GM23338 (cell line): ENCODE results near the gene ZDHHC16. TPM values are rescaled to one million over a fixed set of nuclear protein-coding genes. Genes with fewer than 3 reads are reported as not detected.

ENCODE experiments used
- ATAC-seq: fragments of 200-7000 bp; cut with Tn5 transposase; 3 replicates; pipeline ENCODE4 v1.9.1; 2020
- DNase-seq: peaks from one replicate; pipeline ENCODE4 v3.0.0-alpha.2; 2015; ENCODE audit warnings: low spot score
- H2AFZ ChIP-seq: fragments of 200-600 bp; sonication (generic); 2 replicates; pipeline ENCODE4 v1.8.0; 2016; ENCODE audit warnings: antibody characterized with exemption, mild to moderate bottlenecking, moderate library complexity
- H3F3A ChIP-seq: fragments of 200-600 bp; sonication (generic); replicated peaks from 2 replicates; pipeline ENCODE4 v1.8.0; 2017; ENCODE audit warnings: antibody characterized with exemption, mixed run types, low read depth
- H3K27ac ChIP-seq: fragments of 200-600 bp; sonication (generic); 2 replicates; pipeline ENCODE4 v1.6.1; 2016; ENCODE audit warnings: low read depth
- H3K27me3 ChIP-seq: fragments of 200-600 bp; sonication (generic); 2 replicates; pipeline ENCODE4 v1.8.0; 2016; ENCODE audit warnings: mild to moderate bottlenecking, mixed run types, moderate library complexity; ENCODE audit not compliant: insufficient read depth
- H3K36me3 ChIP-seq: fragments of 200-600 bp; sonication (generic); 2 replicates; pipeline ENCODE4 v1.8.0; 2016; ENCODE audit warnings: mild to moderate bottlenecking; ENCODE audit not compliant: insufficient read depth
- H3K4me1 ChIP-seq: fragments of 200-600 bp; sonication (generic); 2 replicates; pipeline ENCODE4 v1.8.0; 2016; ENCODE audit warnings: mild to moderate bottlenecking, moderate library complexity; ENCODE audit not compliant: insufficient read depth
- H3K4me2 ChIP-seq: fragments of 200-600 bp; sonication (generic); 2 replicates; pipeline ENCODE4 v1.7.1; 2017; ENCODE audit warnings: mixed run types
- H3K4me3 ChIP-seq: fragments of 200-600 bp; sonication (generic); 2 replicates; pipeline ENCODE4 v1.6.1; 2016; ENCODE audit warnings: mixed run types
- H3K79me2 ChIP-seq: fragments of 200-600 bp; sonication (generic); replicated peaks from 2 replicates; pipeline ENCODE4 v1.8.0; 2017; ENCODE audit warnings: mild to moderate bottlenecking; ENCODE audit not compliant: insufficient read depth
- H3K9me2 ChIP-seq: fragments of 200-600 bp; sonication (generic); 2 replicates; pipeline ENCODE4 v1.8.0; 2017; ENCODE audit not compliant: insufficient read depth
- H4K20me1 ChIP-seq: fragments of 200-600 bp; sonication (generic); replicated peaks from 2 replicates; pipeline ENCODE4 v1.8.0; 2017; ENCODE audit warnings: mild to moderate bottlenecking; ENCODE audit not compliant: insufficient read depth
- H3K27ac Mint-ChIP-seq: 2 replicates; pipeline ENCODE4 v1.8.0; 2020; ENCODE audit warnings: inconsistent platforms, mild to moderate bottlenecking, moderate library complexity, mixed read lengths
- H3K27me3 Mint-ChIP-seq: 3 replicates; pipeline ENCODE4 v1.8.0; 2022; ENCODE audit warnings: low read depth, mild to moderate bottlenecking, moderate library complexity, mixed read lengths, inconsistent platforms; ENCODE audit not compliant: insufficient read depth, poor library complexity
- H3K36me3 Mint-ChIP-seq: 3 replicates; pipeline ENCODE4 v1.8.0; 2021; ENCODE audit warnings: low read depth, mild to moderate bottlenecking, inconsistent platforms, moderate library complexity, mixed read lengths
- H3K4me1 Mint-ChIP-seq: 3 replicates; pipeline ENCODE4 v1.8.0; 2020; ENCODE audit warnings: mild to moderate bottlenecking, inconsistent platforms, mixed read lengths
- H3K4me3 Mint-ChIP-seq: 3 replicates; pipeline ENCODE4 v1.8.0; 2021; ENCODE audit warnings: moderate library complexity, mild to moderate bottlenecking, inconsistent platforms, mixed read lengths
- H3K9me3 Mint-ChIP-seq: 3 replicates; pipeline ENCODE4 v1.8.0; 2020; ENCODE audit warnings: moderate library complexity, mild to moderate bottlenecking, inconsistent platforms, mixed read lengths
- EZH2phosphoT487 ChIP-seq: fragments of 200-600 bp; sonication (generic); IDR thresholded peaks from one replicate; pipeline ENCODE4 v1.8.1; 2018; ENCODE audit warnings: antibody characterized with exemption; ENCODE audit not compliant: unreplicated experiment
- JUNB ChIP-seq: IDR thresholded peaks from one replicate; pipeline ENCODE4 v1.6.1; 2016; ENCODE audit warnings: antibody characterized with exemption; ENCODE audit not compliant: unreplicated experiment
- NANOG ChIP-seq: IDR thresholded peaks from 2 replicates; pipeline ENCODE4 v1.6.1; 2016; ENCODE audit warnings: antibody characterized with exemption, borderline replicate concordance
- POLR2AphosphoS5 ChIP-seq: IDR thresholded peaks from 2 replicates; pipeline ENCODE4 v1.6.1; 2016; ENCODE audit warnings: antibody characterized with exemption, low read depth
- STAT1 ChIP-seq: IDR thresholded peaks from one replicate; pipeline ENCODE4 v1.6.1; 2016; ENCODE audit warnings: antibody characterized with exemption; ENCODE audit not compliant: unreplicated experiment
- ZNF114 ChIP-seq: fragments of 250-450 bp; sonication (Bioruptor Pico); IDR thresholded peaks from 2 replicates; pipeline ENCODE4 v1.5.0; 2020; ENCODE audit warnings: mild to moderate bottlenecking, moderate library complexity
- ZNF331 ChIP-seq: fragments of 250-450 bp; sonication (Bioruptor Pico); IDR thresholded peaks from 2 replicates; pipeline ENCODE4 v1.5.0; 2020; ENCODE audit warnings: low read depth, mild to moderate bottlenecking, moderate library complexity
- polyA plus RNA-seq: library from polyadenylated mRNA; unstranded; fragments of >200 nt; fragmentation: Nextera tagmentation; extraction: Ambion mirVana; gene quantifications from 2 replicates; pipeline ENCODE4 v1.2.1, GENCODE V29; 2016
- total RNA-seq: library from RNA; depleted of rRNA; stranded (reverse); fragments of >200 nt; shearing (Covaris generic); gene quantifications from 2 replicates; pipeline ENCODE4 v1.2.3, GENCODE V29; 2014
- TF ChIP-seq, protein P1 (sequence below): IDR thresholded peaks from one replicate; pipeline ENCODE4 v1.6.1; 2018; ENCODE audit warnings: antibody characterized with exemption; ENCODE audit not compliant: unreplicated experiment
- TF ChIP-seq, protein P2 (sequence below), 2 experiments: fragments of 200-600 bp in 1 of 2; sonication (generic) in 1 of 2; conservative IDR thresholded peaks; 2 replicates each; pipeline versions ENCODE4 v1.5.1 to v1.6.1; 2016 to 2017; ENCODE audit warnings: antibody characterized with exemption in 2 of 2, low read depth in 2 of 2, mild to moderate bottlenecking in 2 of 2, moderate library complexity in 1 of 2
- TF ChIP-seq, protein P3 (sequence below): IDR thresholded peaks from 2 replicates; pipeline ENCODE4 v1.6.1; 2016; ENCODE audit warnings: antibody characterized with exemption
- TF ChIP-seq, protein P4 (sequence below): fragments of 250-450 bp; sonication (Bioruptor Pico); IDR thresholded peaks from 2 replicates; pipeline ENCODE4 v1.5.0; 2020; ENCODE audit warnings: mild to moderate bottlenecking, moderate library complexity

Gene ZDHHC16
- total and polyA plus RNA-seq, 2 experiments from 2014 or later: 35.1 to 58.2 TPM

DNA sequence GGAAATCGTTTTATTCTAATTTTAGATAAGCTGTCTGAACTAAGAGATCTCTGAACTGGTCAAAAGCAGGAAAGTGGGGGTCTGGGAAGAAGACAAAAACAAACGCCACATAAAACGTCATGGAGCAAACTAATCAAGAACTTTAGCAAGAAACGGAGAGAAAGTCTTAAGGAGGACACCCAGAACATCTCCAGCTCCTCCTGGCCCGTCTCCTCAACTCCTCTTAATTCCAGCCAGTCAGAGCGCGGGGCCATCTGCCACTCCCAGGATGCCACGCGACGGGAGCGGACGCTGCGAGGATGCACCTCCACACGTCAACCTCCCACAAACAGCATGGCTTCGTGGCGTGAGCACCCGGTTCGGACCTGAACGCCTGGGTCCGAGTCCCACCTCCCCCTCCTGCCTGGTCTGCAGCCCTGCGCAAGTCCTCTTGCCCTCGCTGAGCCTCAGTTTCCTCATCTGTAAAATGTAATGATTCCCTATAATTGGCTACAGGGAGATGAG, 51.6 kb downstream of the ZDHHC16 start:
- ATAC-seq: peak; percentile 16
- H3K4me2 ChIP-seq: peak overlapping the region; percentile 80
- peaks cover 18% of the 10 kb centered on the region for H3K27me3 ChIP-seq
- no peaks in the 10 kb centered on the region for H3K9me2 ChIP-seq
- Mint-ChIP-seq H3K27me3 (peaks cover 22% of the 10 kb centered on the region), H3K4me3 (peak overlapping the region; percentile 83), H3K9me3 (no peaks in the 10 kb centered on the region; the same call in 2 of the 3 replicates), H3K36me3 (no peaks in the 10 kb centered on the region; the same call in 1 of the 3 replicates), H3K4me1 (peaks cover 48% of the 10 kb centered on the region), H3K27ac (peak overlapping the region; percentile 82)
- peaks cover 66% of the 10 kb centered on the region for H4K20me1 ChIP-seq
- H3K4me1 ChIP-seq: peaks cover 50% of the 10 kb centered on the region
- H3K27ac ChIP-seq: peak overlapping the region; percentile 97
- TF ChIP-seq ZNF331 (CRISPR knock-in tag): no peak
- TF ChIP-seq, protein P1, sequence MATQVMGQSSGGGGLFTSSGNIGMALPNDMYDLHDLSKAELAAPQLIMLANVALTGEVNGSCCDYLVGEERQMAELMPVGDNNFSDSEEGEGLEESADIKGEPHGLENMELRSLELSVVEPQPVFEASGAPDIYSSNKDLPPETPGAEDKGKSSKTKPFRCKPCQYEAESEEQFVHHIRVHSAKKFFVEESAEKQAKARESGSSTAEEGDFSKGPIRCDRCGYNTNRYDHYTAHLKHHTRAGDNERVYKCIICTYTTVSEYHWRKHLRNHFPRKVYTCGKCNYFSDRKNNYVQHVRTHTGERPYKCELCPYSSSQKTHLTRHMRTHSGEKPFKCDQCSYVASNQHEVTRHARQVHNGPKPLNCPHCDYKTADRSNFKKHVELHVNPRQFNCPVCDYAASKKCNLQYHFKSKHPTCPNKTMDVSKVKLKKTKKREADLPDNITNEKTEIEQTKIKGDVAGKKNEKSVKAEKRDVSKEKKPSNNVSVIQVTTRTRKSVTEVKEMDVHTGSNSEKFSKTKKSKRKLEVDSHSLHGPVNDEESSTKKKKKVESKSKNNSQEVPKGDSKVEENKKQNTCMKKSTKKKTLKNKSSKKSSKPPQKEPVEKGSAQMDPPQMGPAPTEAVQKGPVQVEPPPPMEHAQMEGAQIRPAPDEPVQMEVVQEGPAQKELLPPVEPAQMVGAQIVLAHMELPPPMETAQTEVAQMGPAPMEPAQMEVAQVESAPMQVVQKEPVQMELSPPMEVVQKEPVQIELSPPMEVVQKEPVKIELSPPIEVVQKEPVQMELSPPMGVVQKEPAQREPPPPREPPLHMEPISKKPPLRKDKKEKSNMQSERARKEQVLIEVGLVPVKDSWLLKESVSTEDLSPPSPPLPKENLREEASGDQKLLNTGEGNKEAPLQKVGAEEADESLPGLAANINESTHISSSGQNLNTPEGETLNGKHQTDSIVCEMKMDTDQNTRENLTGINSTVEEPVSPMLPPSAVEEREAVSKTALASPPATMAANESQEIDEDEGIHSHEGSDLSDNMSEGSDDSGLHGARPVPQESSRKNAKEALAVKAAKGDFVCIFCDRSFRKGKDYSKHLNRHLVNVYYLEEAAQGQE: no peak
- no peak for TF ChIP-seq STAT1
- no peak for TF ChIP-seq NANOG
- TF ChIP-seq EZH2phosphoT487: no peak
- no peak; the same call in 1 of the 2 replicates for TF ChIP-seq POLR2AphosphoS5
- TF ChIP-seq, protein P2, sequence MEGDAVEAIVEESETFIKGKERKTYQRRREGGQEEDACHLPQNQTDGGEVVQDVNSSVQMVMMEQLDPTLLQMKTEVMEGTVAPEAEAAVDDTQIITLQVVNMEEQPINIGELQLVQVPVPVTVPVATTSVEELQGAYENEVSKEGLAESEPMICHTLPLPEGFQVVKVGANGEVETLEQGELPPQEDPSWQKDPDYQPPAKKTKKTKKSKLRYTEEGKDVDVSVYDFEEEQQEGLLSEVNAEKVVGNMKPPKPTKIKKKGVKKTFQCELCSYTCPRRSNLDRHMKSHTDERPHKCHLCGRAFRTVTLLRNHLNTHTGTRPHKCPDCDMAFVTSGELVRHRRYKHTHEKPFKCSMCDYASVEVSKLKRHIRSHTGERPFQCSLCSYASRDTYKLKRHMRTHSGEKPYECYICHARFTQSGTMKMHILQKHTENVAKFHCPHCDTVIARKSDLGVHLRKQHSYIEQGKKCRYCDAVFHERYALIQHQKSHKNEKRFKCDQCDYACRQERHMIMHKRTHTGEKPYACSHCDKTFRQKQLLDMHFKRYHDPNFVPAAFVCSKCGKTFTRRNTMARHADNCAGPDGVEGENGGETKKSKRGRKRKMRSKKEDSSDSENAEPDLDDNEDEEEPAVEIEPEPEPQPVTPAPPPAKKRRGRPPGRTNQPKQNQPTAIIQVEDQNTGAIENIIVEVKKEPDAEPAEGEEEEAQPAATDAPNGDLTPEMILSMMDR (conservative IDR thresholded peaks at IDR 0.05; ENCODE audit: low read depth in 2 of 2): no peak
- TF ChIP-seq JUNB: no peak
- TF ChIP-seq, protein P3, sequence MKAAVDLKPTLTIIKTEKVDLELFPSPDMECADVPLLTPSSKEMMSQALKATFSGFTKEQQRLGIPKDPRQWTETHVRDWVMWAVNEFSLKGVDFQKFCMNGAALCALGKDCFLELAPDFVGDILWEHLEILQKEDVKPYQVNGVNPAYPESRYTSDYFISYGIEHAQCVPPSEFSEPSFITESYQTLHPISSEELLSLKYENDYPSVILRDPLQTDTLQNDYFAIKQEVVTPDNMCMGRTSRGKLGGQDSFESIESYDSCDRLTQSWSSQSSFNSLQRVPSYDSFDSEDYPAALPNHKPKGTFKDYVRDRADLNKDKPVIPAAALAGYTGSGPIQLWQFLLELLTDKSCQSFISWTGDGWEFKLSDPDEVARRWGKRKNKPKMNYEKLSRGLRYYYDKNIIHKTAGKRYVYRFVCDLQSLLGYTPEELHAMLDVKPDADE: no peak; the same call in 1 of the 2 replicates
- no peak for TF ChIP-seq ZNF114
- TF ChIP-seq, protein P4, sequence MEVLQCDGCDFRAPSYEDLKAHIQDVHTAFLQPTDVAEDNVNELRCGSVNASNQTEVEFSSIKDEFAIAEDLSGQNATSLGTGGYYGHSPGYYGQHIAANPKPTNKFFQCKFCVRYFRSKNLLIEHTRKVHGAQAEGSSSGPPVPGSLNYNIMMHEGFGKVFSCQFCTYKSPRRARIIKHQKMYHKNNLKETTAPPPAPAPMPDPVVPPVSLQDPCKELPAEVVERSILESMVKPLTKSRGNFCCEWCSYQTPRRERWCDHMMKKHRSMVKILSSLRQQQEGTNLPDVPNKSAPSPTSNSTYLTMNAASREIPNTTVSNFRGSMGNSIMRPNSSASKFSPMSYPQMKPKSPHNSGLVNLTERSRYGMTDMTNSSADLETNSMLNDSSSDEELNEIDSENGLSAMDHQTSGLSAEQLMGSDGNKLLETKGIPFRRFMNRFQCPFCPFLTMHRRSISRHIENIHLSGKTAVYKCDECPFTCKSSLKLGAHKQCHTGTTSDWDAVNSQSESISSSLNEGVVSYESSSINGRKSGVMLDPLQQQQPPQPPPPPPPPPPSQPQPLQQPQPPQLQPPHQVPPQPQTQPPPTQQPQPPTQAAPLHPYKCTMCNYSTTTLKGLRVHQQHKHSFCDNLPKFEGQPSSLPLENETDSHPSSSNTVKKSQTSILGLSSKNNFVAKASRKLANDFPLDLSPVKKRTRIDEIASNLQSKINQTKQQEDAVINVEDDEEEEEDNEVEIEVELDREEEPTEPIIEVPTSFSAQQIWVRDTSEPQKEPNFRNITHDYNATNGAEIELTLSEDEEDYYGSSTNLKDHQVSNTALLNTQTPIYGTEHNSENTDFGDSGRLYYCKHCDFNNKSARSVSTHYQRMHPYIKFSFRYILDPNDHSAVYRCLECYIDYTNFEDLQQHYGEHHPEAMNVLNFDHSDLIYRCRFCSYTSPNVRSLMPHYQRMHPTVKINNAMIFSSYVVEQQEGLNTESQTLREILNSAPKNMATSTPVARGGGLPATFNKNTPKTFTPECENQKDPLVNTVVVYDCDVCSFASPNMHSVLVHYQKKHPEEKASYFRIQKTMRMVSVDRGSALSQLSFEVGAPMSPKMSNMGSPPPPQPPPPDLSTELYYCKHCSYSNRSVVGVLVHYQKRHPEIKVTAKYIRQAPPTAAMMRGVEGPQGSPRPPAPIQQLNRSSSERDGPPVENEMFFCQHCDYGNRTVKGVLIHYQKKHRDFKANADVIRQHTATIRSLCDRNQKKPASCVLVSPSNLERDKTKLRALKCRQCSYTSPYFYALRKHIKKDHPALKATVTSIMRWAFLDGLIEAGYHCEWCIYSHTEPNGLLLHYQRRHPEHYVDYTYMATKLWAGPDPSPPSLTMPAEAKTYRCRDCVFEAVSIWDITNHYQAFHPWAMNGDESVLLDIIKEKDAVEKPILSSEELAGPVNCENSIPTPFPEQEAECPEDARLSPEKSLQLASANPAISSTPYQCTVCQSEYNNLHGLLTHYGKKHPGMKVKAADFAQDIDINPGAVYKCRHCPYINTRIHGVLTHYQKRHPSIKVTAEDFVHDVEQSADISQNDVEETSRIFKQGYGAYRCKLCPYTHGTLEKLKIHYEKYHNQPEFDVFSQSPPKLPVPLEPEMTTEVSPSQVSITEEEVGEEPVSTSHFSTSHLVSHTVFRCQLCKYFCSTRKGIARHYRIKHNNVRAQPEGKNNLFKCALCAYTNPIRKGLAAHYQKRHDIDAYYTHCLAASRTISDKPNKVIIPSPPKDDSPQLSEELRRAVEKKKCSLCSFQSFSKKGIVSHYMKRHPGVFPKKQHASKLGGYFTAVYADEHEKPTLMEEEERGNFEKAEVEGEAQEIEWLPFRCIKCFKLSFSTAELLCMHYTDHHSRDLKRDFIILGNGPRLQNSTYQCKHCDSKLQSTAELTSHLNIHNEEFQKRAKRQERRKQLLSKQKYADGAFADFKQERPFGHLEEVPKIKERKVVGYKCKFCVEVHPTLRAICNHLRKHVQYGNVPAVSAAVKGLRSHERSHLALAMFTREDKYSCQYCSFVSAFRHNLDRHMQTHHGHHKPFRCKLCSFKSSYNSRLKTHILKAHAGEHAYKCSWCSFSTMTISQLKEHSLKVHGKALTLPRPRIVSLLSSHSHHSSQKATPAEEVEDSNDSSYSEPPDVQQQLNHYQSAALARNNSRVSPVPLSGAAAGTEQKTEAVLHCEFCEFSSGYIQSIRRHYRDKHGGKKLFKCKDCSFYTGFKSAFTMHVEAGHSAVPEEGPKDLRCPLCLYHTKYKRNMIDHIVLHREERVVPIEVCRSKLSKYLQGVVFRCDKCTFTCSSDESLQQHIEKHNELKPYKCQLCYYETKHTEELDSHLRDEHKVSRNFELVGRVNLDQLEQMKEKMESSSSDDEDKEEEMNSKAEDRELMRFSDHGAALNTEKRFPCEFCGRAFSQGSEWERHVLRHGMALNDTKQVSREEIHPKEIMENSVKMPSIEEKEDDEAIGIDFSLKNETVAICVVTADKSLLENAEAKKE (CRISPR knock-in tag): no peak
- H2AFZ ChIP-seq: peak overlapping the region; percentile 96
- peaks cover 14% of the 10 kb centered on the region; the same call in 1 of the 2 replicates for H3F3A ChIP-seq
- peak overlapping the region; percentile 99 for H3K4me3 ChIP-seq
- H3K79me2 ChIP-seq: peaks cover 76% of the 10 kb centered on the region
- H3K36me3 ChIP-seq: no peaks in the 10 kb centered on the region
- DNase-seq: peak; percentile 79
